GM21619 (cell line): ENCODE data around the gene TENT4A.
A peak's percentile ranks its signal among the peaks of the same experiment; 100 is the strongest.

Experiments
- ATAC-seq: cut with Tn5 transposase; IDR thresholded peaks from one replicate; pipeline ENCODE4 v1.9.1; 2021; ENCODE audit not compliant: unreplicated experiment

TENT4A gene

GRCh38 chr5:6700074-6700684, 13.1 kb upstream of the TENT4A start:
- ATAC-seq, result no peak

DNA sequence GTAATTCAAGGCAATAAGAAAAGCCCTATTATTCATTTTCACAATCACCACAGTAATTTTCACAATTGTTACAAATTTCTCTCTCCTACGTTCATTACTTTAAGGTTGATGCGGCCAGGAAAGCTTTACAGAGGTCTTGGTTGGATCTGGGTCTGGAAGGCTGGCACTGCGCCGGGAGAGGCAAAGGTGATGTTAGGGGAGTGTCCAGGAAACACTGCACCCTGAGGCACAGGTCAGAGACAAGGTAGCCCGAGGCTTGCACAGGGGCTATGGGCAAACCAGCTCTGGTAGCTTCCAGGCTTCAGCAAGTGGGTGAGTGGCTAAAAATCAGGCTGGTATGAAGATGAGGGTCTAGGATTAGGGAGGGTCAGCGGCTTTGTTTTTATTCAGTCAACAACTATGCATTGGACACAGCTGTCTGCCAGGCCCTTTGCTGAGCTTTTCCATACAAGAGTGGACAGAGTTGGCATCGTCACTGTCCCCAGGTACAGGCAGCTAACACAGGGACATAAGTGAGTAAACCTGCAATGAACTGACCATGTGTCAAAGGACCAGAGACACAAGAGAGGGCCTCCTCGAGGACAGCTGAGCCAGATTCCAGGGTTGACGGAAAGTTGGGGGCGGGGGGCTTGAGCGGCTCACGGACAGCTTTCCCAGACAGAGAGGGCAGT, 12.4 kb upstream of the TENT4A start:
- ATAC-seq, result no peak

- no peak for ATAC-seq
These were observed 11.7 kb upstream of the TENT4A start for GRCh38 chr5:6701491-6701890.

DNA sequence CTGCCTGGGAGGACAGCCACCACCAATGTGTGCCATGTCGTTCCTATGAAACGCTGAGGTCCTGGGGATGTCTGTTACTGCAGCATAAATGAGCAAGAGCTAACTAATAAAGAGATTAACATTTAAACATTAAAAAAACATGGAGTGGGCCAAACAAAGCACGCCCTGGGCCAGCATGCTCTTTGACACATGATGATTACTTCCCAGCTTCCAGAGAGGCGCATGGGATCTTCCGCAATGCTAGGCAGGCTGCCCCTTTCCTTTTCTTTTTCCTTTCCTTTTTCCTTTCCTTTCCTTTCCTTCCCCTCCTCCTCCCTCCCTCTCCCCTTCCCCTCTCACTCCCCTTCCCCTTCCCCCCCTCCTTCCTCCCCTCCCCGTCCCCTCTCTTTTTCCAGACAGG, 10.6 kb upstream of the TENT4A start:
- no peak for ATAC-seq

GRCh38 chr5:6703806-6704205, 9.4 kb upstream of the TENT4A start:
- ATAC-seq, result no peak

- no peak for ATAC-seq
These were observed 8.8 kb upstream of the TENT4A start for GRCh38 chr5:6704361-6704851.

DNA sequence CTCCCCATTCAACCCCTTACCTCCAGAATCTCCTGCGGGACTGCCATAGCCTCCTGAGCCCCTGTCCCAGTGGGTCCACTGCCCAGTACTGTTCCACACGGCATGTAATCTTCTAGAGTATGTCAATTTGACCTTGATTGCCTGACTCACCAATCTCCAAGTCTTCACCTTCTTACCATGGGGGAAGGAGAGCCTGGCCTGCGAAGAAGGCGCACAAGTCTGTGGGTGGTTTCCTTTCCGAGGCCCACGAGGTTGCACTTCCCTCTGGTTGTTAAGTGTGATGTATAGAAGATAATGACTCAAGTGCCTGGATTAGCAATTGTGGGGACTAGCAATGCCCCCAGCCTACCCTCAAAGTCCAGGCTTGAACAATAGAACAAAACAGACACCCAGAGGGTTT, 8.1 kb upstream of the TENT4A start:
- ATAC-seq, result peak; percentile 62

DNA sequence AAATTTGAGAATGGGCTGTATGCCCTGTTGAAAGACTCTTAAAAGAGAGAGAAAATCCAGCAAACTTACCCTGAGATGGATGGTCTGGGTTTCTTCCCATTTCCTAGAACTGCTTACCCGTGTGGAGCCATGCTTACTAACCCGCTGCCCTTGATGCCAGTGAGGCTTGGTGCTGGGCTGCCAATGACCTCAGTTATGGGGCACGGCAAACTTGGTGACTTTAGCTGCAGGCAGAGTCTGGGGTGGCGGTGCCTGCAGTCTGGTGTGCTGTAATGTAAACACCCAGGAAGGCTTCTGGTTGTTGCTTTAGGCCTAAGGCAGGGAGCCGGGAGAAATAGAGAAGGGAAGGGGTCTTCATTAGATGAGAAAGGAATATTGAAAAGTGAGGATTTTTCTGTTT, 7.3 kb upstream of the TENT4A start:
- ATAC-seq, result no peak

DNA sequence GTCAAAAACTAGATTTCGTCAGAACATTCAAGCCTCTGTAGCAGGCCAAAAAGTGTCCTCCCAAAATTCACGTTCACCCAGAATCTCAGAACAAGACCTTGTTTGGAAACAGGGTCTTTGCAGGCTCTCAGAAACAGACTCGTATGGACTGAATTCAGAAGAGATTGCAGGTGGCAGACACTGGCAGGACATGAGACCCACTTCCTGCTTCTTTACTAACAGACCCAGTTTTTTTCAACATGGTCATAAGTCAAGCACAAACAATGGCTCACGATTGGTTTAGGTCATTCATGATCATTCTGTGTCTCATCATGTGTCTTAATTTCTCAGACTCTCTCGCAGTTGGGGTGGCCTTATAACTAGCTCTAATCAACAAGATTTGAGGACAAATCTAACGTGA, 5.4 kb upstream of the TENT4A start:
- no peak for ATAC-seq

- ATAC-seq, result no peak
These were observed 4.4 kb upstream of the TENT4A start for GRCh38 chr5:6708814-6709213.

- ATAC-seq, result no peak
These were observed 3.2 kb upstream of the TENT4A start for GRCh38 chr5:6710070-6710469.

DNA sequence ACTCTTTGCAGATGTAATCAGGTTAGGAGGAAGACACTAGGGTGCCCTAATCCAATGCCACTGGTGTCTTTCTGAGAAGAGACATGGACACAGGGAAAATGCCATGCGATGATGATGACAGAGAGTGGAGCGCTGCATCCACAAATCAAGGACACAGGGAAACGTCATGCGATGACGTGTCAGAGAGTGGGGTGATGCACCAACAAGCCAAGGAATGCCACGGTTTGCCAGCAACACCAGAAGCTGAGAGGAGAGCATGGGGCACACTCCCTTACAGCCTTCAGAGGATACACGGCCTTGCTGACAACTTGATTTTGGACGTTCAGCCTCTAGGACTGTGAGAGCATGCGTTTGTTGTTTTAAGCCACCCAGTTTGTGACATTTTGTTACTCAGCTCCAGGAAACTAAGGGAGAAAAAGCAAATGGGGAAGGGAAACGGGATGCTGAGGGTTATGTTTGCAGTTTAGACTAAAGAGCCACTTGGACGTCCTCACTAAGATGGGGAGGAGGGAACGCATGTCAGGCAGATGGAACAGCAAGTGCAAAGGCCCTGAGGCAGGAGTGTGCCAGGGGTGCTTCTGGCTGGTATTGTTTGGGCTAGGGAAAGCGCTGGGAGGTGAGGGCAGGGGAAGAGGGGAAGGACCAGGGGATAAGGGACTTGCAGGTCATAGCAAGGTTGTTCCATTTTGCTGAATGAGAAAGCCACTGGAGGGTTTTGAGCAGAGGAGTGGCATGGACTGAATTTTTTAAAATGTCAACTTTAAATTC, 2.5 kb upstream of the TENT4A start:
- ATAC-seq, result no peak

DNA sequence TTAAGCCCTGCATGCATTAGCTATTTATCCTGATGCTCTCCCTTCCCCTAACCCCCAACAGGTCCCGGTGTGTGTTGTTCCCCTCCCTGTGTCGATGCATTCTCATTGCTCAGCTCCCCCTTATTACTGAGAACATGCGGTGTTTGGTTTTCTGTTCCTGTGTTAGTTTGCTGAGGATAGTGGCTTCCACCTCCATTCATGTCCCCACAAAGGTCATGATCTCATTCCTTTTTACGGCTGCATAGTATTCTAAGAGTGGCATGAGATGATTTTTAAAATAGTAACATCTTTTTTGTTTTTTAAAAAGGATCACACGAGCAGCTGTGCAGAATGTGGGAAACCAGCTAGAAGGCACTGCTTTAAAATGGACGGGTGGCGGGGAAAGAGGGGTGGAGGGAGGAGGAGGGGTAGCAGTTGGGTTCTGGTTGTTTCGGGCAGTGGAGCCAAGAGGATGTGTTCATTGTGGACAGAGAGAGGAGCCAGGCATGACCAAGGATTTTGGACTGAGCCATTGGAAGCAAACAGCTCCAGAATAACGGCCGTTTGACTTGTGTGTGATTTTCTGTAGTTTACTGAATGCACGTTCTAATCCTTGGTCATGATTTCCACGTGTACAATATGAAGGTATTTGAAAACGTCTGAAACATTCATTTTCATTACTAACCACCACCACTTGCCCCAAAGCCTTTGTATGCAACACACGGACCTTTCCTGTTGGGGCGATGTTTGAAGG, 1.7 kb upstream of the TENT4A start:
- ATAC-seq, result no peak

DNA sequence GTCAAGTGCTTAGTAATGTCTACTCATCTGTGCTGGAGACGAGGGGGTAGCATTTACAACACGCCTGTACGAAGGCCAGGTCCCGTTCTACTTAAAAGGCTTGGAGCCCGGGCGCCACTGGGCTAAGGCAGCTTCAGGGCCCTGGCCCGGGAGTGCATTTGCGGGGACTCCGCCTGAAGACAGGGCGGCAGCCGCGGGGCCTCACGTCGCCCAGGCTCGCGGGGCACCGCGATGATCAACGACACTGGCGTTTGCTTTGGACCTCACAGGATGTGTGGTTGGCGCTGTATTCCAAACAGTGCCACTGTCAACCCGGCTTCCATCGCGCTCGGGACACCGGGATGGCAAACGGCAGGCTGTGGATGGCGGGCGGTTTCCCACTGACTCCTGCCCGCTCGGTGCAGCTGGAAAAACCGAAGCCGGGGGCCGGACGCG, 1.1 kb upstream of the TENT4A start:
- peak; percentile 19 for ATAC-seq

GRCh38 chr5:6712577-6713273, 507 bp upstream of the TENT4A start:
- peak; percentile 56 for ATAC-seq

- ATAC-seq, result no peak
These were observed 1.2 kb downstream of the TENT4A start for GRCh38 chr5:6714226-6715041.

DNA sequence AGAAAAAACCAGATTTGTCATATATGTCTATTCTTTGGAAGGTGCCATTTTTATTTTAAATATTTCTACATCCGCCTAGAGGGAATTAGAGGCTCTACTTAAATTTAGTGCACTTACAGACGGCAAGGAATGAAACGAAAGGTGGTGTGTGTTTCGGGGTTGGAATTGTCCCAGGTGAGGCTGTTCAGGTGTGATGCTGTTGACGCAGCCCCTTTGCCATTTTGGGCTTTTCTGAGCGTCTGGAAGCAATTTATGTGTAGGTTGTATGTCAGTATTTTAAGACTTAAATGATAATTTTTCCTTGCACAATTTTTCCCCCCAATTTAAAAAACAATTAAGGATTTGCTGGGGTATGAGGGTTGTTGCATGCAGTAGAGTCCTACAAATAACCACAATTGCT, 2.0 kb downstream of the TENT4A start:
- no peak for ATAC-seq

GRCh38 chr5:6715758-6716628, 2.8 kb downstream of the TENT4A start:
- no peak for ATAC-seq

GRCh38 chr5:6716629-6717149, 3.5 kb downstream of the TENT4A start:
- ATAC-seq, result no peak
